GM12878 (cell line): ENCODE measurements around the gene ASAP3. TPM values are rescaled to one million over a fixed set of nuclear protein-coding genes. Genes with fewer than 3 reads are reported as not detected.

Experiments used
- ATAC-seq: fragments of 200-7000 bp; cut with Tn5 transposase; 3 replicates; pipeline ENCODE4 v1.9.1; 2020; ENCODE audit warnings: mild to moderate bottlenecking, moderate library complexity
- BruUV-seq: library from RNA; stranded (reverse); fragments of 400-500 nt; replicated peaks from 2 replicates; lab custom pipeline; 2021; lab: Mats Ljungman, UMichigan
- CTCF ChIA-PET: fragments of 300-600 bp; sonication (Branson Sonifier 250); formaldehyde crosslinking; extraction: SDS; loops from one replicate; lab custom pipeline; 2021; ENCODE audit warnings: inconsistent platforms; lab: Yijun Ruan, JAX
- POLR2A ChIA-PET: fragments of 350-600 bp; formaldehyde crosslinking; extraction: SDS; loops from one replicate; lab custom pipeline; 2021; ENCODE audit warnings: inconsistent platforms; lab: Charles Lee
- RAD21 ChIA-PET: fragments of 300-600 bp; sonication (Branson Sonifier 250); formaldehyde crosslinking; loops from one replicate; lab custom pipeline; 2023; ENCODE audit warnings: antibody characterized with exemption; ENCODE audit not compliant: unreplicated experiment; lab: Charles Lee
- SMC1A ChIA-PET: fragments of 300-600 bp; sonication (Branson Sonifier 250); formaldehyde crosslinking; loops from one replicate; lab custom pipeline; 2023; ENCODE audit not compliant: unreplicated experiment, uncharacterized antibody; lab: Charles Lee
- DNase-seq: peaks from one replicate; pipeline ENCODE4 v3.0.0-alpha.2; 2011; ENCODE audit warnings: low read depth, low spot score
- FAIRE-seq: peaks from 3 replicates; lab custom pipeline; 2011; peaks lifted over from hg19 to GRCh38; lab: Jason Lieb, UNC
- H2AFZ ChIP-seq: 2 replicates; pipeline ENCODE4 v1.6.0; 2011; ENCODE audit warnings: low read depth, low read length, control low read depth; ENCODE audit not compliant: control insufficient read depth
- H3K27ac ChIP-seq: 2 replicates; pipeline ENCODE4 v1.5.1; 2011; ENCODE audit warnings: control low read depth; ENCODE audit not compliant: control insufficient read depth, insufficient read depth
- H3K27me3 ChIP-seq, 2 experiments: replicated peaks in 1 of 2; 2 replicates each; pipeline versions ENCODE4 v1.6.0 to v1.6.1; 2011; ENCODE audit warnings: low read length in 1 of 2; ENCODE audit not compliant: control insufficient read depth in 2 of 2, insufficient read depth in 2 of 2
- H3K36me3 ChIP-seq, 2 experiments: 2 replicates each; pipeline ENCODE4 v1.5.1; 2011; ENCODE audit warnings: low read length in 1 of 2; ENCODE audit not compliant: control insufficient read depth in 2 of 2, insufficient read depth in 2 of 2
- H3K4me1 ChIP-seq: 2 replicates; pipeline ENCODE4 v1.6.1; 2011; ENCODE audit warnings: mild to moderate bottlenecking, low read length, moderate library complexity, mixed read lengths; ENCODE audit not compliant: control insufficient read depth, insufficient read depth
- H3K4me2 ChIP-seq: 2 replicates; pipeline ENCODE4 v1.6.0; 2011; ENCODE audit warnings: control low read depth; ENCODE audit not compliant: control insufficient read depth, insufficient read depth
- H3K4me3 ChIP-seq: fragments of 200-600 bp; sonication (generic); 2 replicates; pipeline ENCODE4 v1.5.1; 2016
- H3K79me2 ChIP-seq: 2 replicates; pipeline ENCODE4 v1.6.0; 2011; ENCODE audit warnings: low read length; ENCODE audit not compliant: control insufficient read depth, insufficient read depth
- H3K9ac ChIP-seq: 2 replicates; pipeline ENCODE4 v1.8.0; 2011; ENCODE audit warnings: low read length, control low read depth, mixed read lengths; ENCODE audit not compliant: control insufficient read depth, insufficient read depth
- H3K9me3 ChIP-seq: replicated peaks from 3 replicates; pipeline ENCODE4 v1.5.1; 2011; ENCODE audit warnings: mild to moderate bottlenecking, low read length; ENCODE audit not compliant: control insufficient read depth, insufficient read depth
- H4K20me1 ChIP-seq: 2 replicates; pipeline ENCODE4 v1.6.0; 2011; ENCODE audit not compliant: control insufficient read depth, insufficient read depth
- SMC3 ChIP-seq: IDR thresholded peaks from 2 replicates; pipeline ENCODE4 v1.6.1; 2011; ENCODE audit warnings: low read length, improper control_type of control experiment, borderline replicate concordance
- STAT3 ChIP-seq: IDR thresholded peaks from 2 replicates; pipeline ENCODE4 v1.6.1; 2011; ENCODE audit warnings: low read depth, low read length, improper control_type of control experiment
- WGBS: methylation state at CpG from one replicate; pipeline ENCODE4 v1.1.6; 2016; ENCODE audit warnings: low lambda C conversion rate; ENCODE audit not compliant: insufficient replicate concordance, insufficient coverage; ENCODE audit errors: missing lambda C conversion rate; 5-methylcytosine and 5-hydroxymethylcytosine counted together
- in situ Hi-C: fragments of 300-500 bp; cut with MboI; formaldehyde crosslinking; loops from 9 replicates; pipeline ENCODE4 v1.14.3; 2018; ENCODE audit warnings: mixed read lengths
- intact Hi-C: fragments of 100-400 bp; cut with micrococcal nuclease; formaldehyde crosslinking; loops from one replicate; pipeline ENCODE4 v1.14.2; 2022; ENCODE audit not compliant: unreplicated experiment
- polyA plus RNA-seq, 11 experiments: library from polyadenylated mRNA; depleted of rRNA in 4 of 11; unstranded in 6 of 11; stranded (reverse) in 5 of 11; fragments of >200 nt; fragmentation: Nextera tagmentation in 4 of 11; fragmentation: Illumina TruSeq in 1 of 11; extraction: Ambion mirVana in 4 of 11; extraction: Trizol in 1 of 11; gene quantifications; 1 replicate in 1 of 11; 2 replicates in 10 of 11; pipeline versions ENCODE4 v1.2.1 to v1.2.3, GENCODE V29; 2011 to 2016; ENCODE audit warnings: inconsistent platforms in 2 of 11, missing spikeins in 2 of 11, low read depth in 1 of 11
- total RNA-seq, 4 experiments: library from RNA; depleted of rRNA in 3 of 4; stranded (reverse); fragments of >200 nt in 3 of 4; fragmentation: Illumina TruSeq in 1 of 4; extraction: Trizol in 1 of 4; gene quantifications; 2 replicates each; pipeline versions ENCODE4 v1.2.1 to v1.2.3, GENCODE V29; 2013 to 2021
- TF ChIP-seq, protein P1 (sequence below): fragments of 450-650 bp; IDR thresholded peaks from 2 replicates; pipeline ENCODE4 v1.6.1; 2016; ENCODE audit warnings: mild to moderate bottlenecking, moderate library complexity, borderline replicate concordance

ASAP3 gene
- total and polyA plus RNA-seq, 10 of the 15 experiments (the other 5 are each of a cell fraction or from before 2014, with no cell fraction given), result 0.04 to 0.92 (median 0.34) TPM; not detected in 1

- intact Hi-C loops (no loop called here), in situ Hi-C loops (no loop called here)
- ChIA-PET RAD21 (interaction anchor here (1.1 kb wide), 1 partner anchor 154 kb away, joined by 3 read pairs; no protein-coding TSS in a partner anchor), POLR2A (no interaction called here), CTCF (interaction anchor here (1.3 to 1.4 kb wide), 2 partner anchors 18 to 59 kb away, joined by 4 to 5 read pairs; no protein-coding TSS in a partner anchor), SMC1A (interaction anchor here (0.7 to 1.7 kb wide), 3 partner anchors 14 to 76 kb away, joined by 3 to 5 read pairs (median 3); no protein-coding TSS in a partner anchor)
- no peak for TF ChIP-seq STAT3
- TF ChIP-seq, protein P1, sequence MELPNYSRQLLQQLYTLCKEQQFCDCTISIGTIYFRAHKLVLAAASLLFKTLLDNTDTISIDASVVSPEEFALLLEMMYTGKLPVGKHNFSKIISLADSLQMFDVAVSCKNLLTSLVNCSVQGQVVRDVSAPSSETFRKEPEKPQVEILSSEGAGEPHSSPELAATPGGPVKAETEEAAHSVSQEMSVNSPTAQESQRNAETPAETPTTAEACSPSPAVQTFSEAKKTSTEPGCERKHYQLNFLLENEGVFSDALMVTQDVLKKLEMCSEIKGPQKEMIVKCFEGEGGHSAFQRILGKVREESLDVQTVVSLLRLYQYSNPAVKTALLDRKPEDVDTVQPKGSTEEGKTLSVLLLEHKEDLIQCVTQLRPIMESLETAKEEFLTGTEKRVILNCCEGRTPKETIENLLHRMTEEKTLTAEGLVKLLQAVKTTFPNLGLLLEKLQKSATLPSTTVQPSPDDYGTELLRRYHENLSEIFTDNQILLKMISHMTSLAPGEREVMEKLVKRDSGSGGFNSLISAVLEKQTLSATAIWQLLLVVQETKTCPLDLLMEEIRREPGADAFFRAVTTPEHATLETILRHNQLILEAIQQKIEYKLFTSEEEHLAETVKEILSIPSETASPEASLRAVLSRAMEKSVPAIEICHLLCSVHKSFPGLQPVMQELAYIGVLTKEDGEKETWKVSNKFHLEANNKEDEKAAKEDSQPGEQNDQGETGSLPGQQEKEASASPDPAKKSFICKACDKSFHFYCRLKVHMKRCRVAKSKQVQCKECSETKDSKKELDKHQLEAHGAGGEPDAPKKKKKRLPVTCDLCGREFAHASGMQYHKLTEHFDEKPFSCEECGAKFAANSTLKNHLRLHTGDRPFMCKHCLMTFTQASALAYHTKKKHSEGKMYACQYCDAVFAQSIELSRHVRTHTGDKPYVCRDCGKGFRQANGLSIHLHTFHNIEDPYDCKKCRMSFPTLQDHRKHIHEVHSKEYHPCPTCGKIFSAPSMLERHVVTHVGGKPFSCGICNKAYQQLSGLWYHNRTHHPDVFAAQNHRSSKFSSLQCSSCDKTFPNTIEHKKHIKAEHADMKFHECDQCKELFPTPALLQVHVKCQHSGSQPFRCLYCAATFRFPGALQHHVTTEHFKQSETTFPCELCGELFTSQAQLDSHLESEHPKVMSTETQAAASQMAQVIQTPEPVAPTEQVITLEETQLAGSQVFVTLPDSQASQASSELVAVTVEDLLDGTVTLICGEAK, result peak; percentile 67
- TF ChIP-seq SMC3, result no peak
- H4K20me1 ChIP-seq, result no peaks in the 10 kb centered on the region; the same call in 1 of the 2 replicates
- H2AFZ ChIP-seq, result peak overlapping the region; percentile 10; the same call in 1 of the 2 replicates
- WGBS, result 34% methylated on average over 4 of the region's 4 CpGs
- no peak overlapping the region for H3K27ac ChIP-seq
- no peak overlapping the region for H3K4me2 ChIP-seq
- peaks cover 6 to 14% of the 10 kb centered on the region in 2 experiments for H3K27me3 ChIP-seq
- no peaks in the 10 kb centered on the region for H3K36me3 ChIP-seq
- H3K79me2 ChIP-seq, result no peaks in the 10 kb centered on the region
- no TSS peak for BruUV-seq
- no peak overlapping the region for H3K4me3 ChIP-seq
- ATAC-seq (peak; percentile 38), DNase-seq (no peak), FAIRE-seq (no peak)
- H3K4me1 ChIP-seq, result peaks cover 15% of the 10 kb centered on the region
- H3K9ac ChIP-seq, result no peak overlapping the region
- H3K9me3 ChIP-seq, result no peaks in the 10 kb centered on the region
Observed at GRCh38 chr1:23480187-23481025, 3.6 kb downstream of the ASAP3 start.
